T-cell (primary cell): ENCODE data around the gene VWF. TPM values are rescaled to one million over a fixed set of nuclear protein-coding genes. Genes with fewer than 3 reads are reported as not detected.
A peak's percentile ranks its signal among the peaks of the same experiment; 100 is the strongest.
"Not testable (repeated sequence)": the region's sequence is repeated elsewhere in the genome, so short reads cannot be mapped to it uniquely, and the experiment has no call there.

Experiments used
- ATAC-seq, 4 experiments: fragments of 200-7000 bp in 3 of 4; fragments of 150-1000 bp in 1 of 4; cut with Tn5 transposase; replicated peaks in 1 of 4; 1 replicate in 3 of 4; 2 replicates in 1 of 4; pipeline ENCODE4 v1.10.0; 2021; ENCODE audit warnings: moderate library complexity in 3 of 4, mild to moderate bottlenecking in 2 of 4, moderate number of reproducible peaks in 1 of 4
- CTCF ChIA-PET, 2 donors: fragments of 300-600 bp; sonication (Branson Sonifier 250); formaldehyde crosslinking; loops; one replicate each; lab custom pipeline; 2022; ENCODE audit warnings: antibody characterized with exemption in 2 of 2; lab: Charles Lee
- POLR2A ChIA-PET, 2 donors: fragments of 300-600 bp; sonication (Branson Sonifier 250); formaldehyde crosslinking; loops; one replicate each; lab custom pipeline; 2022; ENCODE audit warnings: antibody characterized with exemption in 2 of 2; lab: Charles Lee
- DNase-seq, 35 experiments: peaks; one replicate each; pipeline versions ENCODE4 v3.0.0 to v3.0.0-alpha.2; 2013 to 2023
- H3K27ac ChIP-seq: one replicate; pipeline ENCODE4 v1.5.1; 2013; ENCODE audit warnings: low read length
- H3K27me3 ChIP-seq, 2 experiments: replicated peaks in 1 of 2; 1 replicate in 1 of 2; 2 replicates in 1 of 2; pipeline versions ENCODE4 v1.6.1 to v1.7.0; 2013; ENCODE audit warnings: low read length in 1 of 2, mixed read lengths in 1 of 2; ENCODE audit not compliant: control insufficient read depth in 2 of 2, insufficient read depth in 2 of 2; ENCODE audit errors: extremely low read depth in 1 of 2
- H3K36me3 ChIP-seq, 2 donors: 1 replicate in 1 of 2; 2 replicates in 1 of 2; pipeline versions ENCODE4 v1.6.1 to v1.7.0; 2013; ENCODE audit warnings: low read length in 1 of 2; ENCODE audit not compliant: control insufficient read depth in 2 of 2, insufficient read depth in 1 of 2; ENCODE audit errors: extremely low read depth in 1 of 2
- H3K4me1 ChIP-seq, 2 experiments: 1 replicate in 1 of 2; 2 replicates in 1 of 2; pipeline versions ENCODE4 v1.6.1 to v1.7.0; 2013; ENCODE audit warnings: low read length in 2 of 2, mixed read lengths in 1 of 2; ENCODE audit not compliant: insufficient read depth in 2 of 2, control insufficient read depth in 1 of 2; ENCODE audit errors: extremely low read depth in 1 of 2
- H3K4me3 ChIP-seq, 2 donors: 1 replicate in 1 of 2; 2 replicates in 1 of 2; pipeline versions ENCODE4 v1.5.1 to v1.7.0; 2013; ENCODE audit warnings: mild to moderate bottlenecking in 2 of 2, low read length in 1 of 2, moderate library complexity in 1 of 2; ENCODE audit not compliant: control insufficient read depth in 1 of 2; ENCODE audit errors: extremely low read depth in 1 of 2
- H3K9me3 ChIP-seq: 2 replicates; pipeline ENCODE4 v1.7.0; 2013
- H3K27ac Mint-ChIP-seq, 2 donors: one replicate each; pipeline ENCODE4 v1.8.0; 2020 to 2021; ENCODE audit warnings: mild to moderate bottlenecking in 2 of 2, mixed read lengths in 2 of 2
- H3K27me3 Mint-ChIP-seq, 2 donors: one replicate each; pipeline ENCODE4 v1.8.0; 2021 to 2022; ENCODE audit warnings: mixed read lengths in 2 of 2
- H3K36me3 Mint-ChIP-seq: one replicate; pipeline ENCODE4 v1.8.0; 2021; ENCODE audit warnings: mixed read lengths
- H3K4me1 Mint-ChIP-seq, 3 donors: one replicate each; pipeline ENCODE4 v1.8.0; 2020 to 2022; ENCODE audit warnings: mixed read lengths in 3 of 3, mild to moderate bottlenecking in 1 of 3
- H3K4me3 Mint-ChIP-seq, 3 donors: one replicate each; pipeline ENCODE4 v1.8.0; 2020 to 2022; ENCODE audit warnings: mild to moderate bottlenecking in 3 of 3, mixed read lengths in 3 of 3, moderate library complexity in 3 of 3
- H3K9me3 Mint-ChIP-seq, 3 donors: one replicate each; pipeline ENCODE4 v1.8.0; 2020 to 2022; ENCODE audit warnings: mixed read lengths in 3 of 3
- WGBS: methylation state at CpG from one replicate; pipeline ENCODE4 v1.1.5; 2013; ENCODE audit warnings: missing lambda C conversion rate; ENCODE audit not compliant: insufficient coverage; 5-methylcytosine and 5-hydroxymethylcytosine counted together
- total RNA-seq, 35 experiments: library from RNA in 6 of 35; stranded (reverse) in 6 of 35; fragments of 120-200 nt in 1 of 35; gene quantifications; one replicate each; pipeline versions ENCODE4 v1.2.1 to v1.2.4 and lab custom pipeline; 2013 to 2026

Gene VWF
- total RNA-seq, 5 donors from 2014 or later (not counting 1 experiment from before 2014, with no cell fraction given) = 0.13 to 0.90 (median 0.74) TPM; not detected in 1

GRCh38 chr12:6141731-6142367, 17.4 kb upstream of the VWF start:
- Mint-ChIP-seq H3K27ac (peak overlapping the region; percentile 98 to 99), H3K4me3 (peak overlapping the region in 1 of 3 donors; percentile 67), H3K4me1 (peaks cover 54 to 58% (median 54%) of the 10 kb centered on the region in 3 donors)
- H3K36me3 Mint-ChIP-seq, DNase-seq, H3K27me3 Mint-ChIP-seq, ATAC-seq, H3K27me3 ChIP-seq, H3K9me3 ChIP-seq, H3K9me3 Mint-ChIP-seq, H3K36me3 ChIP-seq, H3K4me3 ChIP-seq: not testable (repeated sequence)
- Histone ChIP-seq H3K4me1 (peaks cover 34 to 63% of the 10 kb centered on the region in 2 experiments), H3K27ac (peak overlapping the region; percentile 69)
- ChIA-PET CTCF (interaction anchor here in 1 of 2 donors (0.8 to 0.9 kb wide), 2 partner anchors 53 to 54 kb away, joined by 3 to 4 read pairs; no protein-coding TSS in a partner anchor), POLR2A (interaction anchor here in 1 of 2 donors (1.2 kb wide), 1 partner anchor 322 kb away, joined by 3 read pairs; no protein-coding TSS in a partner anchor)
- WGBS = 93% methylated on average over 6 of the region's 16 CpGs

GRCh38 chr12:6140651-6141447, 16.4 kb upstream of the VWF start:
- Mint-ChIP-seq H3K27ac (peak overlapping the region; percentile 98 to 99), H3K4me1 (peaks cover 47 to 49% (median 48%) of the 10 kb centered on the region in 3 donors), H3K27me3 (peaks cover 0 to 1% of the 10 kb centered on the region in 2 donors), H3K36me3 (peaks cover 6% of the 10 kb centered on the region), H3K9me3 (peaks cover 0 to 6% (median 4%) of the 10 kb centered on the region in 3 donors), H3K4me3 (peak overlapping the region; percentile 53 to 67 (median 56))
- no peaks in the 10 kb centered on the region for H3K36me3 ChIP-seq
- H3K4me3 ChIP-seq = peak overlapping the region in 1 of 2 donors; percentile 32
- peak overlapping the region; percentile 69 for H3K27ac ChIP-seq
- WGBS = 34% methylated on average over 7 of the region's 8 CpGs
- DNase-seq = peak in 32 of 35 experiments; percentile 3 to 69 (median 30)
- H3K9me3 ChIP-seq = no peaks in the 10 kb centered on the region
- ATAC-seq = peak; percentile 85 to 97 (median 93)
- POLR2A ChIA-PET = interaction anchor here in 1 of 2 donors (1.2 kb wide), 1 partner anchor 323 kb away, joined by 3 read pairs; no protein-coding TSS in a partner anchor
- peaks cover 32 to 61% of the 10 kb centered on the region in 2 experiments for H3K4me1 ChIP-seq
- CTCF ChIA-PET = interaction anchor here in 1 of 2 donors (0.8 kb wide), 2 partner anchors 20 to 54 kb away, joined by 3 to 4 read pairs; no protein-coding TSS in a partner anchor
- peaks cover 0 to 8% of the 10 kb centered on the region in 2 experiments for H3K27me3 ChIP-seq

- H3K4me3 ChIP-seq = no peak overlapping the region
- no peak for DNase-seq
- no peaks in the 10 kb centered on the region for H3K9me3 ChIP-seq
- peaks cover 6 to 19% of the 10 kb centered on the region in 2 experiments for H3K4me1 ChIP-seq
- WGBS = no CpG with 5 or more reads among the region's 2 CpGs
- Mint-ChIP-seq H3K36me3 (peaks cover 6% of the 10 kb centered on the region), H3K4me1 (peaks cover 15 to 20% (median 20%) of the 10 kb centered on the region in 3 donors), H3K4me3 (no peak overlapping the region), H3K27ac (no peak overlapping the region), H3K27me3 (no peaks in the 10 kb centered on the region), H3K9me3 (peaks cover 0 to 6% (median 4%) of the 10 kb centered on the region in 3 donors)
- ATAC-seq = no peak
- CTCF ChIA-PET = no interaction called here
- H3K36me3 ChIP-seq = no peaks in the 10 kb centered on the region
- no peak overlapping the region for H3K27ac ChIP-seq
- H3K27me3 ChIP-seq = peaks cover 0 to 2% of the 10 kb centered on the region in 2 experiments
- POLR2A ChIA-PET = no interaction called here
Observed at GRCh38 chr12:6135071-6135470, 10.6 kb upstream of the VWF start.

- Mint-ChIP-seq H3K27me3 (no peaks in the 10 kb centered on the region), H3K9me3 (peaks cover 0 to 6% (median 0%) of the 10 kb centered on the region in 3 donors), H3K4me1 (peaks cover 6 to 9% (median 8%) of the 10 kb centered on the region in 3 donors), H3K27ac (no peak overlapping the region), H3K36me3 (peaks cover 6% of the 10 kb centered on the region), H3K4me3 (no peak overlapping the region)
- DNase-seq (no peak), ATAC-seq (no peak)
- no peak overlapping the region for H3K27ac ChIP-seq
- H3K4me3 ChIP-seq = no peak overlapping the region
- ChIA-PET POLR2A (no interaction called here), CTCF (no interaction called here)
- H3K9me3 ChIP-seq = no peaks in the 10 kb centered on the region
- peaks cover 0 to 2% of the 10 kb centered on the region in 2 experiments for H3K27me3 ChIP-seq
- H3K36me3 ChIP-seq = no peaks in the 10 kb centered on the region
- WGBS = 96% methylated on average over 17 of the region's 18 CpGs
- peaks cover 0 to 7% of the 10 kb centered on the region in 2 experiments for H3K4me1 ChIP-seq
Observed at GRCh38 chr12:6133642-6134041, 9.2 kb upstream of the VWF start.

GRCh38 chr12:6132496-6132895, 8.0 kb upstream of the VWF start:
- Mint-ChIP-seq H3K4me3 (no peak overlapping the region), H3K4me1 (peaks cover 2 to 5% (median 4%) of the 10 kb centered on the region in 3 donors), H3K27me3 (no peaks in the 10 kb centered on the region), H3K36me3 (peaks cover 6% of the 10 kb centered on the region), H3K27ac (no peak overlapping the region), H3K9me3 (peaks cover 0 to 6% (median 0%) of the 10 kb centered on the region in 3 donors)
- H3K4me3 ChIP-seq = no peak overlapping the region
- CTCF ChIA-PET = no interaction called here
- WGBS = 99% methylated on average over 27 of the region's 34 CpGs
- ATAC-seq (no peak), DNase-seq (no peak)
- H3K9me3 ChIP-seq = no peaks in the 10 kb centered on the region
- no peaks in the 10 kb centered on the region for H3K36me3 ChIP-seq
- H3K27ac ChIP-seq = no peak overlapping the region
- no peaks in the 10 kb centered on the region for H3K4me1 ChIP-seq
- H3K27me3 ChIP-seq = peaks cover 0 to 2% of the 10 kb centered on the region in 2 experiments
- POLR2A ChIA-PET = no interaction called here

GRCh38 chr12:6125310-6125608, 789 bp upstream of the VWF start:
- Mint-ChIP-seq H3K4me1 (no peaks in the 10 kb centered on the region), H3K36me3 (no peaks in the 10 kb centered on the region), H3K4me3 (no peak overlapping the region), H3K9me3 (no peaks in the 10 kb centered on the region), H3K27me3 (peaks cover 0 to 4% of the 10 kb centered on the region in 2 donors), H3K27ac (no peak overlapping the region)
- H3K27ac ChIP-seq = no peak overlapping the region
- H3K27me3 ChIP-seq = peaks cover 0 to 15% of the 10 kb centered on the region in 2 experiments
- POLR2A ChIA-PET = no interaction called here
- DNase-seq (no peak), ATAC-seq (no peak)
- 100% methylated on average over 2 of the region's 3 CpGs for WGBS
- no peaks in the 10 kb centered on the region for H3K4me1 ChIP-seq
- CTCF ChIA-PET = no interaction called here
- no peaks in the 10 kb centered on the region for H3K36me3 ChIP-seq
- no peak overlapping the region for H3K4me3 ChIP-seq
- no peaks in the 10 kb centered on the region for H3K9me3 ChIP-seq
